HG02840 (cell line): ENCODE measurements around the gene MAPK4.
"Not testable (repeated sequence)": the region's sequence is repeated elsewhere in the genome, so short reads cannot be mapped to it uniquely, and the experiment has no call there.

ENCODE experiments used
- ATAC-seq: cut with Tn5 transposase; IDR thresholded peaks from one replicate; pipeline ENCODE4 v1.9.1; 2021; ENCODE audit warnings: mild to moderate bottlenecking, moderate library complexity, moderate number of reproducible peaks; ENCODE audit not compliant: unreplicated experiment, low FRiP score

MAPK4 gene

DNA sequence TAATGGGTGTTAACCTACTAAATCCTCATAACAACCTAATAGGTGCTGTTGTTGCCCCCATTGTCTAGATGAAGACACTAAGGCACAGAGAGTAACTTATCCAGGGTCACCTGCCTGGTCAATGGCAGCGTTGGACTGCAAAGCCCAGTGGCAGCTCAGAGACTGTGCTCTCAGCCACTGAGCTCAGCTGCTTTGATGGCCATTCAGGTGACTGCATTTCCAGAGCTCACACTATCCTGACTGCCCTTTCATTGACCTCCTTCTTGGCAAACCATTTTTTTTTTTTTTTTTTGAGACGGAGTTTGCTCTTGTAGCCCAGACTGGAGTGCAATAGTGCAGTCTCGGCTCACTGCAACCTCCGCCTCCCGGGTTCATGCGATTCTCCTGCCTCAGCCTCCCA is 115.2 kb downstream of the MAPK4 start:
- no peak for ATAC-seq

- ATAC-seq: no peak
These were observed 118.8 kb downstream of the MAPK4 start for GRCh38 chr18:50678651-50679050.

GRCh38 chr18:50679056-50679455 is 119.2 kb downstream of the MAPK4 start:
- no peak for ATAC-seq

- ATAC-seq: no peak
These were observed 119.8 kb downstream of the MAPK4 start for GRCh38 chr18:50679656-50680055.

GRCh38 chr18:50680966-50681365 is 121.1 kb downstream of the MAPK4 start:
- no peak for ATAC-seq

DNA sequence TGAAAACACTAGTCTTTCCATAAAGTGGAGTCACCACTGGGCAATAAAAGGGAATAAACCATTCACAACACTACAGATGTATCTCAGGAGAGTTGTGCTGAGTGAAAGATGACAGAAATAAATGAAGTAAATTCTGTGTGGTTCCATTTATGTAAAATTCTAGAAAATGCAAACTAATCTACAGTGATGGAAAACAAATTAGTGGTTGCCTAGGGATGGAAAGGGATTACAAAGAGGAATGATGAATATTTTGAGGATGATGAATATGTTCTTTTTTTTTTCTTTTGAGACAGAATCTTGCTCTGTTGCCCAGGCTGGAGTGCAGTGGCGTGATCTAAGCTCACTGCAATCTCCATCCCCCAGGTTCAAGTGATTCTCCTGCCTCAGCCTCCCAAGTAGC is 123.0 kb downstream of the MAPK4 start:
- ATAC-seq: no peak

DNA sequence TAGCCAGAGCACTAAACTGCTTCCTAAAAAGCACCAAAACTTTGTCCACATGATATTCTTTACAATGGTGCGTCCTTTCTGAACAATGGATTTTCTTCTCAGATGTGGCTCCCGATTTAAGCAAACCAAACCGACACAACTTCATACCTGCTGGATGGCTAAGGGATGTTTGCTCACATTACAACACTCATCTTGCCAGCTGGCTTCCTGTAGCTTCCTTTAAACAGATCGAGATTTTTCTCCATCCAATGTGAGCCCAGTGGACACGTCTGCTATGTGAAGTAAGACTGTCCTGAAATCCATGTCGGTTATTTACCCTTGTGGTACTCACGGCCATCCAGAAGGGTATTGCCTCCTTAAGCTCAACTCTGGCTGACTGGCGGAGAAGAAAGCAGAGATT is 126.5 kb downstream of the MAPK4 start:
- ATAC-seq: no peak

DNA sequence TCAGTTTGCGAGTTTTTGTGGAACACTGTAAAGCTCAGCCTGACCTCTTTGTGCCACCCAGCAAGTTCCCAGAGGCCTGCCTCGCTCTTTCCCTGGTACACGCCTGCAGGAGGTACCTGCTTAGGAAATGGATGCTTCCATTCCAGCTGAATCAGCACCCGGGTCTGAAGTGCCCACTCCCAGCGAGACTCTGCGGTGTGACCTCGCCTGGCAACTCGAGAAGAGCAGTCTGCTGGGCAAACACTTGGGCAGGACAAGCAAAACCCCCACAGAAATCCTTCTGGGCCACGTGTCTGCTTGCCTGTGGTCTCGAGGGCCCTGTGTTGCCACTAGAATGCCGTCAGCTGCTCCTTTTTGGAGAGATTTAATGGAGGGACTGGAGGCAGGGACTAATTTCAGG is 127.6 kb downstream of the MAPK4 start:
- ATAC-seq: no peak

GRCh38 chr18:50689578-50689977 is 129.7 kb downstream of the MAPK4 start:
- no peak for ATAC-seq

GRCh38 chr18:50694147-50694546 is 134.3 kb downstream of the MAPK4 start:
- no peak for ATAC-seq

- no peak for ATAC-seq
These were observed 135.7 kb downstream of the MAPK4 start for GRCh38 chr18:50695431-50696176.

- ATAC-seq: no peak
These were observed 136.5 kb downstream of the MAPK4 start for GRCh38 chr18:50696436-50696835.

DNA sequence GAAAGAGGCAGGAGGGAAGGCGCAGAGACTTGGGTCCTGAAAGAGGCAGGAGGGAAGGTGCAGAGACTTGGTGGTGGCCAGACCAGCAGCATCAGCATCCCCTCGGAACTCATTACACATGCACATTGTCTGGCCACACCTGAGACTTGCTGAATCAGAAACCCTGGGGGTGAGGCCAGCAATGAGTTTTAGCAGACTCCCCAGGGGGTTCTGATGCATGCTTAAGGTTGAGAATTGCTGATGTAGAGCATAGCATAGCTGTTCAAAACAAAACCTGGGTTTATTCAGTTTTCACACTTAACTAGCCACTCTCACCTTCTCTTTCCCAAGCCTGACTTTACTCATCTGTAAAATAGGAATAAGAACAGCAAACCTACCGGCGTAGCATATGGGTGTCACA is 137.0 kb downstream of the MAPK4 start:
- ATAC-seq: no peak

GRCh38 chr18:50697509-50697908 is 137.6 kb downstream of the MAPK4 start:
- no peak for ATAC-seq

DNA sequence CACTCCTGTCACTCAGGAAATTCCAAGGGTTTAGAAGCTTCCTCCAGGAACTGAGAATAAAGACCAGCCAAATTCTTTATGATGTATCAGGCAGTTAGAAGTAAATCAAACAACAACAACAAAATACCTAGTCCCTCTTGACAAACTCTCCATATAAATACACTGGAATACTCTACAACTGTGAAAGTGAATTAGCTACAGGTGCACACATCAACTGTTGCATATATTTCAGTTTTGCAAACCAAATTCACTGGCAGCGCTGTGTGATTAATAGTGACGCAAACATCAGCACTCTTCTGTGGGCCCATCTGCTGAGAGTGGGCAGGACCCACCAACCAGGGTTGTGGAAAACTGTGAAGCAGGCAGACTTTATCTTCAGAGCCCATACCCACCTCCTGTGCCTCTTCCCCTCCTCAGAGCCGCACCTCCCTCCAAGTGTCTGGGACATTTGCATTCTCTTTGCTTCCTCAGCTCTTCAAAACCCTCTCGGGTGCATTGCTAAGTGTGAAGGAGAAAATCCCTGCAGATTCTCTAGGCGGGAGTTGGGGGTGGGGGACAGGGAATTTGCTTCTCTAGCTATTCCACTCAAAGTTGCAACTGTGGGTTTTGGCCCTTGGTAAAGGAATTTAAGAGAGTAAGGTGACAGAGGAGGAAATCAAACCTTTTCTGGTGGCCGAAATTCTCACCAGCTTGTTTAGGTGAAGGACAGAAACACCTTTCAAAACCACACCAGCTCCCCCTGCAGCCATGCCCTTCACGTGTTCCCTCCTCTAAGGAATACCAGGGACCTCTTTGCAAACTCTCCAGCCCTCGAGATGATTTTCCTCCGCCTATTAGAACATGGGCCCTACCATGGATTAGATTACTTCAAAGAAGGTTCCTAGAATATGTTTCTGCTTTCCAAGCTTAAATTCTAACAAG is 140.6 kb downstream of the MAPK4 start:
- no peak for ATAC-seq

DNA sequence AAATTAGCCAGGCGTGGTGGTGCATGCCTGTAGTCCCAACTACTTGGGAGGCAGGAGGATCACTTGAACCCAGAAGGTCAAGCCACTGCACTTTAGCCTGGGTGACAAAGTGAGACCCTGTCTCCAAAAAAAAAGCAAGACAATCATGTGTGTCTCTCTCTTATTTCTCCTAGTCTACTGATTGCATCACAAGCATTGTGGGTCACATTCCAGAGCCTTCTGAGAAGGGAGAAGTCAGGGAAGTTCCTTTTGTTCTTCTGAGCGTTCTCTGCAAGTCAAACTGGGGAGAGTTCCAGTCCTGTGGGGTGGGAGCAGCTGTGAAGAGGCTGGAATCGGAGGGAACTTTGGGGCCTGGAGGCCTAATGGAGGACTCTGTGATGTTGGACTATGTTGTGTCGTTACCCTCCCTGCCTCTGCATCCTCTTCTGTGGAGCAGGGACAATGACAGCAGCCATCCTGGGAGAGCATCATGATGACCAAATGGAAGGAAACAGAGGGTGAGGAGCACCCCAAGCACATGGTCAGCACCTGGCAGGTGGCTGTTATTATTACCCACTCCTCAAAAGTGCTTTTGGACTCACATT is 144.6 kb downstream of the MAPK4 start:
- ATAC-seq: no peak

- ATAC-seq: no peak
These were observed 146.3 kb downstream of the MAPK4 start for GRCh38 chr18:50706199-50706598.

GRCh38 chr18:50706651-50707050 is 146.8 kb downstream of the MAPK4 start:
- ATAC-seq: no peak

DNA sequence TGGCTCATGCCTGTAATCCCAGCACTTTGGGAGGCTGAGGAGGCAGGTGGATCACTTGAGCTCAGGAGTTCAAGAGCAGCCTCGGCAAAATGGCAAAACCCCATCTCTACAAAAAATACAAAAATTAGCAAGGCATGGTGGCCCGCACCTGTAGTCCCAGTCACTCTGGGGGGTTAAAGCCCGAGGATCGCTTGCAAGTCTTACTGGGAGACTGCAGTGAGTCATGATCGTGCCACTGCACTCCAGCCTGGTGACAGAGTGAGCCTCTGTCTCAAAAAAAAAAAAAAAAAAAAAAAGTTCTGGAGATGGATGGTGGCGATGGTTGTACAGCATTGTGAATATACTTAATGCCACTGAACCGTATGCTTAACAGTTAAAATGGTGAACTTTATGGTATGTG is 147.4 kb downstream of the MAPK4 start:
- ATAC-seq: not testable (repeated sequence)

DNA sequence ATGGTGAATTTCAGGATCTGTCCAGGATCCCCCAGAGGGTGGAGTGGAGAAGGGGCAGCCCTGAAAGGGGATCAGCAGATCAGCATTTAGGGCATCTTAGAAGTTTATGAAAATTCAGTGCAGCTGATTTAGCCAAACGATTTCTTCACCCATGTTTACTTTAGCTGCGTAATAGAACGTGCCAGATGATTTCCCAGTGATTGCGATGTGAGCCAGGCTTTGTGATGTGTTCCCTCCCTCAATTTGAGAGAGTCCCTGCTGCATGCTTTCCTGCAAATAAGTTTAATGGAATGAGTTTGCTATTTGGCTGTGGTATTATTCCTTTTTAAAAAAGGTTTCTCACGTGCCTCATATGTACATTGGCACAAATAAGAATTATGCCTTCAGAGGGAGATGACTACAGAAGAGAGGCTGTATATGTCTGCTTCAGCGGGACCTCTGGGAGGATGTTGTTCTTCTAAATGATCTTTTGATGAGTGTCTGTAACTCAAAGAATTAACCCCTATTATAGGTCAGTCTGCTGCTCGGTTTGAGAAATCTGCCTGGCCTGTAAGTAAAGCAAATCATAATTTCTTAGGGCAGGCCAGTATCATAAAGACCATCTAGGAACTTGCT is 148.1 kb downstream of the MAPK4 start:
- no peak for ATAC-seq

DNA sequence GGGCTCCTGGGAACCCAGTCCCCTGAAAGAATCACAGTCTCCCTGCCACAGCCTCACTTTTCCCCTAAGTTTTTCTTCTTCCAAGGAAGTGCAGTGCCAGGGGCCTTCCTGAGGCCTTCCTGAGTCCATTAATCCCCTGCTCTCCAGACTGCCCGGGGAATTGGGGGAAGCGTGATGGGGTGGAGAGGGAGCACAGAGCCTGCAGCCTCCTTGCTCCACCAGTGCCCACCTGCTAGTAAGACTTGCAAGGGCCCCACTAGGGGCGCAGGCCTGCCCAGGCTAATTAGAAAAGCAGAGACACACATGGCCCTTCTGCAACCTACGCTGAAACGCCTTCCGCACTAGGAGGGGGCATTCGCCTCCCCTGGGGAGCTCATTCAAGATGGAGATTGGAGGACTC is 149.3 kb downstream of the MAPK4 start:
- ATAC-seq: no peak
